Measurements from ENCODE around the gene EDN1. TPM values are rescaled to one million over a fixed set of nuclear protein-coding genes. Genes with fewer than 3 reads are reported as not detected.

The EDN1 gene
- total RNA-seq (2022; extraction: Qiagen RNA extraction), result 35.1 to 45.3 TPM (median 40.7 TPM) in 5 replicates

DNA sequence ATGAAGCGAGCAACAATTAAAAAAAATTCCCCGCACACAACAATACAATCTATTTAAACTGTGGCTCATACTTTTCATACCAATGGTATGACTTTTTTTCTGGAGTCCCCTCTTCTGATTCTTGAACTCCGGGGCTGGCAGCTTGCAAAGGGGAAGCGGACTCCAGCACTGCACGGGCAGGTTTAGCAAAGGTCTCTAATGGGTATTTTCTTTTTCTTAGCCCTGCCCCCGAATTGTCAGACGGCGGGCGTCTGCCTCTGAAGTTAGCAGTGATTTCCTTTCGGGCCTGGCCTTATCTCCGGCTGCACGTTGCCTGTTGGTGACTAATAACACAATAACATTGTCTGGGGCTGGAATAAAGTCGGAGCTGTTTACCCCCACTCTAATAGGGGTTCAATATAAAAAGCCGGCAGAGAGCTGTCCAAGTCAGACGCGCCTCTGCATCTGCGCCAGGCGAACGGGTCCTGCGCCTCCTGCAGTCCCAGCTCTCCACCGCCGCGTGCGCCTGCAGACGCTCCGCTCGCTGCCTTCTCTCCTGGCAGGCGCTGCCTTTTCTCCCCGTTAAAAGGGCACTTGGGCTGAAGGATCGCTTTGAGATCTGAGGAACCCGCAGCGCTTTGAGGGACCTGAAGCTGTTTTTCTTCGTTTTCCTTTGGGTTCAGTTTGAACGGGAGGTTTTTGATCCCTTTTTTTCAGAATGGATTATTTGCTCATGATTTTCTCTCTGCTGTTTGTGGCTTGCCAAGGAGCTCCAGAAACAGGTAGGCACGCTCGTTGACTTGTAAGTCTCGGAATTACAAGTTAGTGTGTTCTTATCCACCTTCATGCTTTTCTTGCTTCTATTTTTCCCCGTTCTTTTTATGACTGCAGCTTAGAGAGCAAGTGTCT, at the start of gene EDN1:
Gene EDN1 (plus strand): TSS at position 429 of the 888 bp plus-strand sequence. CDS start 269 bp downstream, at position 698.

